Memory B cell (primary cell): ENCODE measurements around the gene NTNG1.

Source experiments
- ATAC-seq: fragments of 150-1000 bp; cut with Tn5 transposase; 2 replicates; pipeline ENCODE4 v1.10.0; 2021; ENCODE audit warnings: low read depth, mild to moderate bottlenecking, moderate library complexity
- DNase-seq, 2 donors: peaks; one replicate each; pipeline ENCODE4 v3.0.0; 2022; ENCODE audit warnings: low spot score in 2 of 2
- H3K27ac Mint-ChIP-seq: one replicate; pipeline ENCODE4 v1.8.0; 2022; ENCODE audit warnings: mild to moderate bottlenecking, moderate library complexity, mixed read lengths
- H3K27me3 Mint-ChIP-seq: one replicate; pipeline ENCODE4 v1.8.0; 2022; ENCODE audit warnings: mixed read lengths
- H3K36me3 Mint-ChIP-seq: one replicate; pipeline ENCODE4 v1.8.0; 2022; ENCODE audit warnings: mild to moderate bottlenecking, mixed read lengths
- H3K4me1 Mint-ChIP-seq: one replicate; pipeline ENCODE4 v1.8.0; 2022; ENCODE audit warnings: mixed read lengths
- H3K4me3 Mint-ChIP-seq: one replicate; pipeline ENCODE4 v1.8.0; 2022; ENCODE audit warnings: mild to moderate bottlenecking, moderate library complexity, mixed read lengths
- H3K9me3 Mint-ChIP-seq: one replicate; pipeline ENCODE4 v1.8.0; 2022; ENCODE audit warnings: mixed read lengths

NTNG1 gene

GRCh38 chr1:107272321-107272720 is 131.5 kb downstream of the NTNG1 start:
- ATAC-seq (no peak), DNase-seq (no peak)
- no peak overlapping the region for H3K27ac Mint-ChIP-seq
- H3K4me1 Mint-ChIP-seq: peaks cover 21% of the 10 kb centered on the region
- H3K36me3 Mint-ChIP-seq: no peaks in the 10 kb centered on the region
- no peaks in the 10 kb centered on the region for H3K27me3 Mint-ChIP-seq
- H3K9me3 Mint-ChIP-seq: no peaks in the 10 kb centered on the region
- H3K4me3 Mint-ChIP-seq: no peak overlapping the region

GRCh38 chr1:107273515-107273914 is 132.7 kb downstream of the NTNG1 start:
- DNase-seq (no peak), ATAC-seq (peak; percentile 52)
- no peaks in the 10 kb centered on the region for H3K36me3 Mint-ChIP-seq
- H3K9me3 Mint-ChIP-seq: no peaks in the 10 kb centered on the region
- H3K27me3 Mint-ChIP-seq: no peaks in the 10 kb centered on the region
- peak overlapping the region; percentile 39 for H3K4me3 Mint-ChIP-seq
- H3K27ac Mint-ChIP-seq: peak overlapping the region; percentile 46
- H3K4me1 Mint-ChIP-seq: peaks cover 21% of the 10 kb centered on the region

- H3K4me3 Mint-ChIP-seq: no peak overlapping the region
- no peaks in the 10 kb centered on the region for H3K9me3 Mint-ChIP-seq
- H3K27ac Mint-ChIP-seq: peak overlapping the region; percentile 43
- H3K27me3 Mint-ChIP-seq: no peaks in the 10 kb centered on the region
- H3K36me3 Mint-ChIP-seq: no peaks in the 10 kb centered on the region
- DNase-seq (no peak), ATAC-seq (no peak)
- peaks cover 21% of the 10 kb centered on the region for H3K4me1 Mint-ChIP-seq
These were observed 133.4 kb downstream of the NTNG1 start for GRCh38 chr1:107274227-107274626.

- H3K27me3 Mint-ChIP-seq: no peaks in the 10 kb centered on the region
- H3K9me3 Mint-ChIP-seq: no peaks in the 10 kb centered on the region
- no peak for DNase-seq
- peaks cover 26% of the 10 kb centered on the region for H3K4me1 Mint-ChIP-seq
- no peak for ATAC-seq
- H3K36me3 Mint-ChIP-seq: peaks cover 2% of the 10 kb centered on the region
- H3K27ac Mint-ChIP-seq: no peak overlapping the region
- no peak overlapping the region for H3K4me3 Mint-ChIP-seq
These were observed 135.4 kb downstream of the NTNG1 start for GRCh38 chr1:107276247-107276646.

- DNase-seq: peak in 1 of 2 donors; percentile 11
- Mint-ChIP-seq H3K27ac (no peak overlapping the region), H3K4me1 (peaks cover 26% of the 10 kb centered on the region), H3K27me3 (no peaks in the 10 kb centered on the region), H3K4me3 (no peak overlapping the region), H3K36me3 (peaks cover 2% of the 10 kb centered on the region), H3K9me3 (no peaks in the 10 kb centered on the region)
- ATAC-seq: peak; percentile 39
These were observed 136.2 kb downstream of the NTNG1 start for GRCh38 chr1:107277022-107277421.

GRCh38 chr1:107286125-107286524 is 145.3 kb downstream of the NTNG1 start:
- H3K4me1 Mint-ChIP-seq: peaks cover 9% of the 10 kb centered on the region
- H3K36me3 Mint-ChIP-seq: peaks cover 5% of the 10 kb centered on the region
- no peak for ATAC-seq
- H3K9me3 Mint-ChIP-seq: no peaks in the 10 kb centered on the region
- DNase-seq: no peak
- no peak overlapping the region for H3K4me3 Mint-ChIP-seq
- H3K27me3 Mint-ChIP-seq: no peaks in the 10 kb centered on the region
- H3K27ac Mint-ChIP-seq: no peak overlapping the region

GRCh38 chr1:107291987-107292386 is 151.1 kb downstream of the NTNG1 start:
- DNase-seq (no peak), ATAC-seq (no peak)
- Mint-ChIP-seq H3K4me3 (no peak overlapping the region), H3K9me3 (no peaks in the 10 kb centered on the region), H3K27me3 (no peaks in the 10 kb centered on the region), H3K36me3 (no peaks in the 10 kb centered on the region), H3K4me1 (no peaks in the 10 kb centered on the region), H3K27ac (no peak overlapping the region)

- ATAC-seq: no peak
- Mint-ChIP-seq H3K4me1 (no peaks in the 10 kb centered on the region), H3K4me3 (no peak overlapping the region)
These were observed 153.2 kb downstream of the NTNG1 start for GRCh38 chr1:107293901-107294613.

GRCh38 chr1:107294686-107295085 is 153.8 kb downstream of the NTNG1 start:
- Mint-ChIP-seq H3K27me3 (no peaks in the 10 kb centered on the region), H3K27ac (no peak overlapping the region), H3K4me3 (no peak overlapping the region), H3K4me1 (no peaks in the 10 kb centered on the region), H3K9me3 (no peaks in the 10 kb centered on the region), H3K36me3 (no peaks in the 10 kb centered on the region)
- ATAC-seq (no peak), DNase-seq (no peak)

More at GRCh38 chr1:107293901-107294613, 153.2 kb downstream of the NTNG1 start:
- Mint-ChIP-seq H3K27ac (no peak overlapping the region), H3K27me3 (no peaks in the 10 kb centered on the region), H3K9me3 (no peaks in the 10 kb centered on the region), H3K36me3 (no peaks in the 10 kb centered on the region)
- no peak for DNase-seq

- Mint-ChIP-seq H3K4me3 (no peak overlapping the region), H3K27me3 (no peaks in the 10 kb centered on the region), H3K27ac (no peak overlapping the region), H3K9me3 (no peaks in the 10 kb centered on the region), H3K36me3 (no peaks in the 10 kb centered on the region), H3K4me1 (no peaks in the 10 kb centered on the region)
- no peak for DNase-seq
- ATAC-seq: no peak
These were observed 156.8 kb downstream of the NTNG1 start for GRCh38 chr1:107297681-107298080.

GRCh38 chr1:107298526-107298925 is 157.7 kb downstream of the NTNG1 start:
- ATAC-seq: no peak

GRCh38 chr1:107299521-107299920 is 158.7 kb downstream of the NTNG1 start:
- no peaks in the 10 kb centered on the region for H3K4me1 Mint-ChIP-seq
- no peaks in the 10 kb centered on the region for H3K9me3 Mint-ChIP-seq
- no peaks in the 10 kb centered on the region for H3K36me3 Mint-ChIP-seq
- H3K27me3 Mint-ChIP-seq: no peaks in the 10 kb centered on the region
- no peak overlapping the region for H3K27ac Mint-ChIP-seq
- H3K4me3 Mint-ChIP-seq: no peak overlapping the region
- DNase-seq (no peak), ATAC-seq (no peak)

More at GRCh38 chr1:107298526-107298925, 157.7 kb downstream of the NTNG1 start:
- no peak for DNase-seq
- no peaks in the 10 kb centered on the region for H3K9me3 Mint-ChIP-seq
- H3K27ac Mint-ChIP-seq: no peak overlapping the region
- no peaks in the 10 kb centered on the region for H3K36me3 Mint-ChIP-seq
- no peaks in the 10 kb centered on the region for H3K27me3 Mint-ChIP-seq
- H3K4me1 Mint-ChIP-seq: no peaks in the 10 kb centered on the region
- H3K4me3 Mint-ChIP-seq: no peak overlapping the region

- Mint-ChIP-seq H3K4me3 (no peak overlapping the region), H3K36me3 (peaks cover 6% of the 10 kb centered on the region), H3K4me1 (no peaks in the 10 kb centered on the region), H3K27ac (no peak overlapping the region), H3K27me3 (no peaks in the 10 kb centered on the region), H3K9me3 (peaks cover 3% of the 10 kb centered on the region)
- DNase-seq (no peak), ATAC-seq (no peak)
These were observed 169.1 kb downstream of the NTNG1 start for GRCh38 chr1:107309962-107310361.

- Mint-ChIP-seq H3K36me3 (no peaks in the 10 kb centered on the region), H3K27ac (no peak overlapping the region), H3K4me3 (no peak overlapping the region), H3K4me1 (peaks cover 3% of the 10 kb centered on the region), H3K27me3 (no peaks in the 10 kb centered on the region), H3K9me3 (no peaks in the 10 kb centered on the region)
- DNase-seq (no peak), ATAC-seq (no peak)
These were observed 174.8 kb downstream of the NTNG1 start for GRCh38 chr1:107315652-107316051.

- DNase-seq: no peak
- H3K4me3 Mint-ChIP-seq: no peak overlapping the region
- ATAC-seq: no peak
- no peak overlapping the region for H3K27ac Mint-ChIP-seq
- H3K4me1 Mint-ChIP-seq: peaks cover 7% of the 10 kb centered on the region
- H3K27me3 Mint-ChIP-seq: no peaks in the 10 kb centered on the region
- H3K36me3 Mint-ChIP-seq: no peaks in the 10 kb centered on the region
- no peaks in the 10 kb centered on the region for H3K9me3 Mint-ChIP-seq
These were observed 178.1 kb downstream of the NTNG1 start for GRCh38 chr1:107318932-107319331.
